Measurements from ENCODE around the gene BAHCC1. TPM values are rescaled to one million over a fixed set of nuclear protein-coding genes. Genes with fewer than 3 reads are reported as not detected.
"Not testable (repeated sequence)": the region's sequence is repeated elsewhere in the genome, so short reads cannot be mapped to it uniquely, and the experiment has no call there.

The BAHCC1 gene
- polyA plus RNA-seq, result under 1 TPM in 1 of 3 donors, not detected in 2; 0.02 TPM

- DNase-seq, result peak; percentile 84 to 86 (median 85)
- H3K36me3 Mint-ChIP-seq, result no peaks in the 10 kb centered on the region
- H3K9me3 Mint-ChIP-seq, result no peaks in the 10 kb centered on the region
- H3K4me3 Mint-ChIP-seq, result peak within 1 kb of the TSS; percentile 77 to 93 (median 82)
- H3K27me3 Mint-ChIP-seq (ENCODE audit: low read depth in 3 of 3), result peaks cover 37 to 61% (median 52%) of the 10 kb centered on the region in 3 donors
- peaks cover 31 to 34% of the 10 kb centered on the region in 2 donors for H3K4me1 Mint-ChIP-seq
- H3K27ac Mint-ChIP-seq, result peak within 1 kb of the TSS; percentile 5 to 92 (median 65)
These were observed at the start of gene BAHCC1 for GRCh38 chr17:81394921-81395599. BAHCC1 (plus strand) TSS chr17:81395457; CDS start chr17:81399740, 4,283 bp downstream.

GRCh38 chr17:81346090-81346907 is 49.0 kb upstream of the BAHCC1 start:
- peaks cover 0 to 3% (median 0%) of the 10 kb centered on the region in 6 donors for H3K9me3 Mint-ChIP-seq
- peaks cover 15 to 19% of the 10 kb centered on the region in 2 donors for H3K4me1 Mint-ChIP-seq
- H3K27ac Mint-ChIP-seq, result no peak overlapping the region
- peak overlapping the region; percentile 43 to 61 (median 55) for H3K4me3 Mint-ChIP-seq
- peak; percentile 87 to 91 (median 89) for DNase-seq
- H3K36me3 Mint-ChIP-seq, result no peaks in the 10 kb centered on the region
- peaks cover 24 to 39% (median 27%) of the 10 kb centered on the region in 3 donors for H3K27me3 Mint-ChIP-seq (ENCODE audit: low read depth in 3 of 3)

GRCh38 chr17:81346908-81347349 is 48.3 kb upstream of the BAHCC1 start:
- Mint-ChIP-seq H3K4me1 (peaks cover 15 to 19% of the 10 kb centered on the region in 2 donors), H3K27me3 (ENCODE audit: low read depth in 3 of 3) (peaks cover 24 to 37% (median 27%) of the 10 kb centered on the region in 3 donors), H3K9me3 (peaks cover 0 to 3% (median 0%) of the 10 kb centered on the region in 6 donors), H3K27ac (no peak overlapping the region), H3K4me3 (peak overlapping the region in 4 of 5 donors; percentile 27 to 47 (median 32)), H3K36me3 (no peaks in the 10 kb centered on the region)
- no peak for DNase-seq

- no peak overlapping the region for H3K27ac Mint-ChIP-seq
- H3K9me3 Mint-ChIP-seq, result peaks cover 0 to 1% (median 0%) of the 10 kb centered on the region in 6 donors
- peaks cover 20 to 32% (median 24%) of the 10 kb centered on the region in 3 donors for H3K27me3 Mint-ChIP-seq (ENCODE audit: low read depth in 3 of 3)
- no peaks in the 10 kb centered on the region for H3K36me3 Mint-ChIP-seq
- DNase-seq, result no peak
- H3K4me3 Mint-ChIP-seq, result no peak overlapping the region
- H3K4me1 Mint-ChIP-seq, result peaks cover 15 to 19% of the 10 kb centered on the region in 2 donors
These were observed 47.8 kb upstream of the BAHCC1 start for GRCh38 chr17:81347437-81347836.

- H3K9me3 Mint-ChIP-seq, result peaks cover 0 to 1% (median 0%) of the 10 kb centered on the region in 6 donors
- H3K4me1 Mint-ChIP-seq, result peaks cover 15 to 19% of the 10 kb centered on the region in 2 donors
- no peak for DNase-seq
- H3K4me3 Mint-ChIP-seq, result no peak overlapping the region
- no peak overlapping the region for H3K27ac Mint-ChIP-seq
- no peaks in the 10 kb centered on the region for H3K36me3 Mint-ChIP-seq
- H3K27me3 Mint-ChIP-seq (ENCODE audit: low read depth in 3 of 3), result peaks cover 13 to 25% (median 17%) of the 10 kb centered on the region in 3 donors
These were observed 46.9 kb upstream of the BAHCC1 start for GRCh38 chr17:81348097-81349055.

- Mint-ChIP-seq H3K27me3 (ENCODE audit: low read depth in 3 of 3) (peaks cover 2 to 15% (median 11%) of the 10 kb centered on the region in 3 donors), H3K9me3 (peaks cover 0 to 1% (median 0%) of the 10 kb centered on the region in 6 donors), H3K4me1 (peaks cover 4 to 7% of the 10 kb centered on the region in 2 donors), H3K4me3 (no peak overlapping the region), H3K27ac (no peak overlapping the region), H3K36me3 (no peaks in the 10 kb centered on the region)
- no peak for DNase-seq
These were observed 45.6 kb upstream of the BAHCC1 start for GRCh38 chr17:81349397-81350319.

GRCh38 chr17:81350320-81350890 is 44.9 kb upstream of the BAHCC1 start:
- H3K27ac Mint-ChIP-seq, result no peak overlapping the region

GRCh38 chr17:81351329-81352052 is 43.8 kb upstream of the BAHCC1 start:
- not testable (repeated sequence) for DNase-seq, H3K4me3 Mint-ChIP-seq, H3K4me1 Mint-ChIP-seq, H3K36me3 Mint-ChIP-seq, H3K9me3 Mint-ChIP-seq, H3K27ac Mint-ChIP-seq
- H3K27me3 Mint-ChIP-seq (ENCODE audit: low read depth in 3 of 3), result peaks cover 2 to 13% (median 11%) of the 10 kb centered on the region in 3 donors

More at GRCh38 chr17:81350320-81350890, 44.9 kb upstream of the BAHCC1 start:
- Mint-ChIP-seq H3K4me3 (no peak overlapping the region), H3K27me3 (ENCODE audit: low read depth in 3 of 3) (peaks cover 2 to 14% (median 10%) of the 10 kb centered on the region in 3 donors), H3K4me1 (peaks cover 0 to 7% of the 10 kb centered on the region in 2 donors), H3K36me3 (no peaks in the 10 kb centered on the region), H3K9me3 (peaks cover 0 to 1% (median 0%) of the 10 kb centered on the region in 6 donors)
- DNase-seq, result no peak

- not testable (repeated sequence) for DNase-seq, H3K9me3 Mint-ChIP-seq, H3K27ac Mint-ChIP-seq, H3K4me1 Mint-ChIP-seq, H3K36me3 Mint-ChIP-seq, H3K4me3 Mint-ChIP-seq
- peaks cover 2 to 11% (median 11%) of the 10 kb centered on the region in 3 donors for H3K27me3 Mint-ChIP-seq (ENCODE audit: low read depth in 3 of 3)
These were observed 43.2 kb upstream of the BAHCC1 start for GRCh38 chr17:81352056-81352455.

GRCh38 chr17:81354252-81354953 is 40.9 kb upstream of the BAHCC1 start:
- Mint-ChIP-seq H3K27ac (no peak overlapping the region), H3K36me3 (no peaks in the 10 kb centered on the region), H3K4me3 (no peak overlapping the region), H3K4me1 (peaks cover 17 to 22% of the 10 kb centered on the region in 2 donors), H3K27me3 (ENCODE audit: low read depth in 3 of 3) (peaks cover 11 to 26% (median 12%) of the 10 kb centered on the region in 3 donors), H3K9me3 (peaks cover 0 to 1% (median 0%) of the 10 kb centered on the region in 6 donors)
- no peak for DNase-seq

GRCh38 chr17:81354954-81355347 is 40.3 kb upstream of the BAHCC1 start:
- Mint-ChIP-seq H3K4me1 (peaks cover 17 to 22% of the 10 kb centered on the region in 2 donors), H3K36me3 (no peaks in the 10 kb centered on the region), H3K4me3 (peak overlapping the region in 1 of 5 donors; percentile 20), H3K27ac (no peak overlapping the region), H3K27me3 (ENCODE audit: low read depth in 3 of 3) (peaks cover 11 to 29% (median 12%) of the 10 kb centered on the region in 3 donors), H3K9me3 (no peaks in the 10 kb centered on the region)
- no peak for DNase-seq

All from immature natural killer cell (primary cell).